HG03064 (cell line): ENCODE data around the gene PAN3.

Source experiments
- ATAC-seq: cut with Tn5 transposase; IDR thresholded peaks from one replicate; pipeline ENCODE4 v1.9.1; 2021; ENCODE audit warnings: low read depth; ENCODE audit not compliant: unreplicated experiment

PAN3 gene

DNA sequence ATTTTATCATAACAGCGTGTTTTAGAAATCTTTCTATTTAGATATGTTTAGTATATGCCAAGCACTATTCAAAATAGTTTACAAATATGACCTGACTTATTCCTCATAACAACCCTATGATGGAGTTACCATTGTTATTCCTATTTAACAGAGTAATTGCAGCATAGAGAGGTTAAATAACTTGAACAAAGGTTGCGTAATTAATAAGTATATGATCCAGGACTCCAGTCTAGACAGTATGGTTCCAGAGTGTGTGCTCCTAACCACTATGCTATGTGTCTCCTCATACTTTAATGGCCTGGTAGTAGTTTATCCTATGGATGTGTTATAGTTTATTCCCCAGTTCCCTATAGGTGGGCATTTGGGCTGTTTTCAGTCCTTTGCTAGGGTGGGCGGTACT is 145.3 kb downstream of the PAN3 start:
- no peak for ATAC-seq

DNA sequence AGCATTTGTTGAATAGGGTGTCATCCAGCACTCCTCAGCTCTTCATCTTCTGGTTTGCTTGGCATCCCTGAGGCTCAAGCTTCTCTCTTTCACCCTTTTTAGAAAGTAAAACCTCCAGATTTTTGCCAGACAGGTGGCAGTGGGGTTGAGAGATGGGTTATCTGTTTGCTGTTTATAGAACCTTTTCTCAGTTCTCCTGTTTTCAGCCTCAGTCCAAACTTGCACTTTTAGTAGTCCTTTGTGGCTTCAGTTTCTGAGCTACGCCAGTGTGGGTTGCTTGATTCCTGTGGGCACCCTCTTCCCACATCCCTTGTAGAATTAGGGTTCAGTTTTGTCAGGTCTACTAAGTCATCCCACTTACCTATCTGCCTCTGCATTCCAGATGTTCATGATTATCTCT is 147.9 kb downstream of the PAN3 start:
- ATAC-seq: no peak

DNA sequence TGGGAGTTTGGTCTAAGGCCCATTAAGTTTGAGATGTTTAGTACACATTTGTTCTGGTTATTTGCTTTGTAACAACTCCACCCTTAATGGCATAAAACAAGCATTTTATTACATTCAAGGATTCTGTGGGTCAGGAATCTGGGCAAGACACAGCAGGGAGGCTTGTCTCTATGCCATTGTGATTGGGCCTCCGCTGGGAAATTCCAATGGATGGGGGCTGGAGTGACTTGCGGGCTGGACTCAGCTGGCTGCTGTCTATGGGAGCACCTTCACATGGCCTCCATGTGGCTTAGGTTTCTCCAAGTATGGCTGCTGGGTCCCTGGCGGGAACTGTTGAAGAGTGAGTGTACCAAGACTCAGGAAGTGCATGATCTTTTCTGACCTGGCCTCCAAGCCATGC is 159.0 kb downstream of the PAN3 start:
- no peak for ATAC-seq

DNA sequence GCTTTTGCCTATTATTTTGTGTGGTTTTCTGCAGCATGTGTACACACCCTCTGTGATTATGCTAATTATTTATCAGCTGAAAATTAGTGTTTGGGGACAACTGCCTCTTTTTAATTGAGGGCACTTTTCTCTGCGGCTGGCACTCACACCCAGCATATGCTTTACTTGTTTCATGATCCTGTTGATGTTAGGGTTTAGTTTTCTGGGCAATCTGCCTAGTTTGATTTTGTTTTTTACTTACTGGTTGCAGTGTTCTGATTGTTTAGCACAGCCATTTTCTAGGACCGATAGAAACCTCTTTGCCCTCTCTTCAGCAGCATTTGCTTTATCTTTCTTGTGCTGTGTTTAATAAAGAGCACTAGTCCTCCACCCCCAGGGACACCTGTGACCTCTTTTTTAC is 161.6 kb downstream of the PAN3 start:
- no peak for ATAC-seq

DNA sequence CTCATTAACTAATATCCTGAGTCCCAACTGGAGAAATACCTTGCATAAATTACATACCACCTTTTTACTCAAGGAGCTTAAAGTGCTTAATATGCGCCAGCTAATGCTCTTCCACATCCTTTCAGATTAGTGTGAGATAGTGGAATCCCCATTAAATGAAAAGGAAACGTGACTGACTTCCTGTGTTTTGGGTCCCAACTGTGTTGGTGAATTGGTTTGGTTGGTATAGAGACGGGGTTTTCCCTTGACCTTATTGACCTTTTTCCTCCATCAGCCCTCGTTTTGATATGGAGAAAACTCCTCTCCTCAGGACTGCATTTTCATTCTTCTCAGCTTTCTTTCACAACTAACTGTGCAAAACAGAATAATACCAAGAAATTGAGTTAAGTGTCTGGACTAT is 163.5 kb downstream of the PAN3 start:
- ATAC-seq: no peak

DNA sequence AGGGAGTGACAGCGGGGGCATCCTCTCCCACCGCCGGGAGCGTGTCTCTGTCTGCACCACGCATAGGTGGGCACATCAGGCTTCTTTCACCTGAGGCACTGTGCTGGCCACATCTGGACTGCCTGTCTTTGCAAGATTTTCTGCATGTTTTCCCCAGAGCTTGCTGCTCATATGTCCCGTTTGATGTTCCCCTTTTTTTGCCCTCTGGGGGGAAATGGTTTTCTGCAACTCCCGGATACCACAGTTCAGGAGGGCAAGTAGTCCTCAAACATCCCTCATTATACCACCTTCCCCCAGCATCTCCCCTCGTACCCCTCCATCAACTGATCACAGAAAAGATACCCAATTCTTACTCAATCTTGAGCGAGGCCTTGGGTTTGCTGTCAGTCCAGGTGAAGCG is 168.0 kb downstream of the PAN3 start:
- ATAC-seq: no peak

DNA sequence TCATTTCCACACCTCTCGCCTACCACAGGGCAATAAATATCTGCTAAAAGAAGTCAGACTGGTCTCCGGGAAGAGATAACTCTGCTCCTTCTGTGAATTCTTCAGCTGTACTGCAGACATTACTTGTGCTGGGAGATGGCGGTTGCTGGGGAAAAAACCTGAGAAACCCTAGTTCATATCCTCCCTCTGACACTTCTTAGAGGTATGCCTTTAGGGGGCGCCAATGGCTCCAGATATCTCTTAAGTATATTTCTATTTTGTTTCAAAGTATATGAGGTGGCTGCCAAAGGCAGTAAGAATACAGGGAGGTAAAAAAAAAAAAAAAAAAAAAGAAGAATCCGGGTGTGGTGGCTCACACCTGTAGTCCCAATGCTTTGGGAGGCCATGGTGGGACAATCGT is 175.2 kb downstream of the PAN3 start:
- ATAC-seq: no peak

DNA sequence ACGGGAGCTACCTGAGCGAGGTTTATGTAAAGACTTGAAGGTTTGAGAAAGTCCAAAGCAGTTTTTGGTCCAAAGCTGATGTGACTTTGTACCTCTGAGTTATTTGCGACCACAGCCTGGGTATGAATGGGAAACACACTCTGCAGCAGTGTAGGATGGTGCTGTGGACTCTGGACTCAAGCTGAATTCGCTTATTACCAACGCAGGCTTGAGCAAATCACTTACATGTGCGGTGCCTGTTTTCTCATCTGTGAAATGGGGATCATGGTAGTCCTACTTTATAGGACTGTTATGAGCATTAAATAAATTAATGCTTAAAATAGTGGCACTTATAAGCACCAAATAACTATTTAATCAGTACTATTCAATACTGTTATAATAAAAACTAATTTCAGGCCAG is 176.5 kb downstream of the PAN3 start:
- ATAC-seq: no peak

DNA sequence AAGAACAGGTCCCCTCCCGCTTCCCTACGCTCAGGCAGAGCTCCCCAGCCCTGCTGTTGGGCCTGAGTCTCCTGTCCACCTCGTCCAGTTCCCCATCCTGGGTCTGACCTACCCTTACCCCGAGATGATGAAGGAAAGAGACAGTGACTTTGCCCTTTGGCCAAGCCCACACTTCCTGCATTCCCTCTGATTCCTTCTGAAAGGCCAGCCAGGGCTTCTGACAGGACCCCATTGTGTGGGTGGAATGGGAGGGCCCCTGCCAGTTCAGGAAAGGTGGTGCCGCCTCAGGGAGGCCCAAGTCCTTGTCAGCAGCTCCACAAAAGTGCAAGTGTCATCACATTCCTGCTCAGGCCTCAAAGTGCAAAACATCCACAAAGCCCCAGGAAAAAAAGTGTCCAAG is 177.8 kb downstream of the PAN3 start:
- no peak for ATAC-seq

DNA sequence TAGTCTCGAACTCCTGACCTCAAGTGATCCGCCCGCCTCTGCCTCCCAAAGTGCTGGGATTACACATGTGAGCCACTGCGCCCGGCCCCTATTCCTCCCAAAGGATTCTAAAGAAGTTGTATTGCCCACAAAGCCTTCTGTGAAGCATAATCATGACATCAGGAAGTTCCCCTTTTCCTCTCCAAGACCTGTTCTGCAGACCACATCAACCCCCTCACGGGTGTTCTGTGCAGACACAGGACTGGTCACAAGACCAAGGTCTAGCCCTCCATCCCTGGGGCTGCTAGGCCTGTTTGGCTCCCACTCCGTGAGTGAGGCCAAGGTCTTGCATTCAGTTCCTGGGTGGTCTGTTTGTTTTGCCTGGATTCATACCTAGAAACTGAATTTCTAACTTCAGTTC is 178.5 kb downstream of the PAN3 start:
- no peak for ATAC-seq

DNA sequence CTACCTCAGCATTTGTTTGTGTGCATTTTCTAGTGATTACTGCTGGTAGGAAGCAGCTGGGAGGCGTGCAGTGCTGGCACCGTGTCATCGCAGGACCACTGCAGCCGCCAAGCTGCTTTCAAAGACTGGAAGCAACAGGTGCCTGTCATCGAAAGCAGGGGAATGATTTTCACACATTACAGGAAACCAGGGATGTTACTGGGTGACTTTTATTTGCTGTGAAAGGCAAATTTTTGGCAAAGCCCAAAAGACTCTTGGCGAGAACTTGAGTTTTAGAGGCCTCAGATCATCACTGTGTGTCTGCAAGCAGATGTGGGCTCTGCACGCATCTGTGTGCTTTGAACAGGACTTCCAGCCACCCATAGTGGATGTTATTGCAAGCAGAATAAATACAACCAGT is 180.2 kb downstream of the PAN3 start:
- no peak for ATAC-seq

DNA sequence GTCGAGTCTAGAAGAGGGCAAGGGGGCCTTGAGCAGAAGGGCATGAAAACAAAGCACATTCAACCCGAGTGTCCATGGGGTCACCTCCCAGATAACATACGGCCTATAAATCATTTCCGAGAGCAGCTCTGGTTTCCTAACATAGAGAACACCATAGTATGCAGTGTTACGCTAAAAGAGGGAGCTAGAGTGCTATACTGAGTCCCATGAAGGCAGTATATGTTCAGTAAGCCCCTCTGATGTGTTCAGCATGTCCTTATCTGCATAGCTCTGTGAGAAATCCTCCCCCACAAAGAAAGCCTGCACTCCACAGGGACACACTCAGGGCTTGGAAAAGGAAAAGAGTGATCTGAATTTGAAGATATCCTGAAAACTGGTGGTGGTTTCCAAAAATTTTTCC is 181.2 kb downstream of the PAN3 start:
- no peak for ATAC-seq

DNA sequence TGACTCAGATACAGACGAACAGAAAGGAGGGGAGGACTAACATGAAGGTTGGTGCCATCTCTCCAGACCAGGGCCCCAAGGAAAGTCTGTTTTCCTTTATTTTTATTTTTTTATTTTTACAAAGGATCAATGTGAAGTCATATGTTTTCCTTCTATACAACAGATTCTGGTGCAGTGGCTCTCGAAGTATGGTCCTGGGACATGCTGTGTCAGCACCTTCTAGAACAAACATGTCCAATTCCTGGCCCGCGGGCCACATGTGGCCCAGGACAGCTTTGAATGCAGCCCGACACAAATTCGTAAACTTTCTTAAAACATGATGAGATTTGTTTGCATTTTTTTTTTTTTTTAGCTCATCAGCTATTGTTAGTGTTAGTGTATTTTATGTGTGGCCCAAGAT is 181.9 kb downstream of the PAN3 start:
- ATAC-seq: no peak

DNA sequence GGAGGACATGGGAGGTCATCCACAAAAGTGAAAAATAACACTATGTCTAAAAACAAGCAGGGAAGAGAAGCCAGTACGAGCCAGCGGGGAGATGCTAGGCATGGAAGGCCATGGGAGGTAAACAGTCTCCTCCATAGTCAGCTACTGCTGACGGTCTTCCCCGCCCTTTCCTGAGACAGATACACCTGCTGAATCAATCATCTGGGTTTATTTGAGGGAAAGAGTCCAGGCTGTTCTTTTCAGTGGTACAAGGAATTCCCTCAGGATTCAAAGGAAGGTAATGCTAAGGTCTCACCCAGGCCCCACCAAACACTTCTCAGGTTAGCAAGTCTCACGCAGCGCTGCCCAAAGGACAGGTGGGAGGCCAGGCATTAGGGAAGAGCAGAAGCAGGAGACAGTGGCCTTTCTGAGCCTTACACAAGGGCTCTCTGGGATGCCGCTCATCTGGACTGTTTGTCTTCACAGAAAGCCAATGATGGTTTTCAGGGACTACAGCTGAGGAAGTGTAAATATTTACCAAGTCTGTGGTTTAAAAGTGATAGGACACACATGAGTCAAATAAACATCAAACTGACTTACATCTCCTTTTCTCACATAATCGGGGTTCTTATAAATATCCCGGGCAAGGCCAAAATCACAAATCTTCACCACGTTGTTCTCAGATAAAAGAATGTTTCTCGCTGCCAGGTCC is 182.7 kb downstream of the PAN3 start:
- ATAC-seq: no peak

DNA sequence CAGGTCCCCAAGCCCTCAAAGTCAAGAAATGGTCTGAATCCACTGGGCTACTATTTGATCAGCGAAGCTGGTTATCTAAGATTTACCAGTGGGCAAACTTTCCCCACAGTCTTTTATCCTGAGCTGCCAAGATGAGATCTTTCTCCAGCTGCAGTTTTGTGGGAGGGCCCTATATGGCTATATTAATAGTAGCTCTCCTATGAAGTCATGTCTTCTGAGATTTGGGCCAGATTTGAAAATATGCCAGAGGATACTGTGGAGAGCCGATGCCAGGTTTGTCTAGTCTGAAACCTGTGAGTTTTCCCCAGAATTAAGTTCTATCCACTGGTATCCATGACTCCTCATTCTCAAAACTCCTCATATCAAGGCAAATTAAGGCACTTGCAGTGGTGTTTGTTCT is 183.4 kb downstream of the PAN3 start:
- no peak for ATAC-seq

DNA sequence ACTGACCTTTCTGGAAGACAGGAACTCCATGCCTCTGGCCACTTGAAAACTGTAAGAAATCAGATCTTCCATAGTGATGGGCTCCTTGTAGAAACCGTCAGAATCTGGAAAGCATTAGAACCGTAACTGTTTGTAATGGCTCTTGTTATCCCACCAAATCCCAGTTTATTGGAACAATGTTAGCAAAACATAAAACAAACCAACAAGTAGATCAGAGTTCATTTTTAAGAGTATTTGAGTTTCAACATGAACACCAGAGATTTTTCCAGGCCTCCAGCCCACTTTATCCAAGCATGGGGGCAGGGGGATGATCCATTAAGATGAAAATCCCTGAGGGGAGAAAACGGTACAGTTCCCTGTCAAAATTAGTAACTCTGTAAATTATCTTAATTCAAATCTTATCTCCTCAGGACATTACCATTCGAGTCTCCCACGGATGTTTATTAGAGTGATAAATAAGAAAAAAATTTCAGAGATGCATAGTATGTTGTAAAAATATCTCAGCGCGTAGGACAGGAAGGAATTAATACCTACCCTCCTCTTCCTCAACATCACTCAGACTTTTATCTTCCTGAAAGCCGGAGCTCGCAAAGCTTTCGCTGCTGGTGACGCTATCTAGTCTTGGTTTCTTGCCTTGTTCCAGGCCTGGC is 184.0 kb downstream of the PAN3 start:
- ATAC-seq: no peak

DNA sequence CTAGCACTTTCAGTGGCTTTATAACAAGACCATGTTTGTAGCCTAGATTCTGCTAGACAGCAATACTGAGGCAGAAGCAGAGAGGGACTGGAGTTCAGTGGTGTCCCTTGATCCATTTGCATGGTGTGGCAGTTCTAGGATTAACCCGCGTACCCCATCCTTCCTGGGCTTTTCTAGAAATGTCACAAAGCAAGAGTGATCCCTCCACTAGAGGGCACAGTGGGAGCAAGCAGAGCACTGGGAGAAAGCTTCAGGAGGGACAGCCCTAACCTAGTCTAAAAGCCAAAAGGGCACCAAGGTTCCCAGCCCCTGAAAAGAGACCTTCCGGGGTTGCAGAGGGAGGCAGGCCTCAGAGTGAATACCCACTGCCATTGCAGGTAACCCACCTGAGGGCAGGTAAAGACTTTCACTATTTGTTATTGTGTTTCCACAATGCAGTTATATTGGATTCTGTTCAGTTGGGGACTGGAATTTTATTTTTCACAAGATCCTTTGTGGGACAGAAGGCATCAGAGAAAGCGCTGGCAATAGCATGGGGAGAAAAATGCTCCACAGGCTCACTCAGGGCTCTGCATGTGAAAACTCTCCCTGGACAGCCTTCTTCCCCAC is 185.9 kb downstream of the PAN3 start:
- peak; percentile 75 for ATAC-seq

DNA sequence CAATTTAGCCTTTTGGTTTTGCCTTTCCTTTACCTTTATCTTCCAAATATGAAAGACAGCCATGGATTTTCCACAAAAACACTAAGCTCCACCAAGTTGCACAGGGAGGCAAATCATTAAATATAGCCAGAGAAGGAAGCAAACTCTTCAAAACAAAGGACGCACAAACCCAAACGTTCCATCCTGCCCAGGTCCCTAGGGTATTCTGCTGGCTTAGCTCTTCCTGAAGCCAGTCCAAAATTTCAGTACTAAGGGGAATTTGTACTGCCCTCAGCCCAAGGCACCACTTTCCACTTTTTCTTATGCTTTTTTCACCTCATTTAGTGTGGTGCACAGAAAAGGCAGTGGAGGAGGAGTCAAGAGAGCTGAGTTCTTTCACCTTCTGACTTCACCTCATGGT is 186.7 kb downstream of the PAN3 start:
- no peak for ATAC-seq

DNA sequence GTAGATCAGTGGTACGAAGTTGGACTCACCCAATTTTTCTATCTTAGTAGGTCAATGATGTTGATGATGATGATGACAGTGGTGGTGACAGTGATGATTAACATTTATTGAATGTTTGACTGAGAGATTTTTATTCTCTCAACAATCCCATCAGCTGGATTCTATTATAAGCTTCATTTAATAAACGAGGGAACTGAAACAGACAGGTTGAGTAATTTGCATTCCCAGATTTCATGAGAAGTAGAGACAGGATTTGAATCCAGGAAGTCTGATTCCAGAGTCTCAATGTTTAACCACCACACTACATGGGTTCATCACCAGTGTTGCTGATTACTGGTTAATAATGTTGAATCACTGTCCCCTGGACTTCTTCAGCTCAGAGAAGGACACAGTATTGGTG is 187.7 kb downstream of the PAN3 start:
- ATAC-seq: no peak

DNA sequence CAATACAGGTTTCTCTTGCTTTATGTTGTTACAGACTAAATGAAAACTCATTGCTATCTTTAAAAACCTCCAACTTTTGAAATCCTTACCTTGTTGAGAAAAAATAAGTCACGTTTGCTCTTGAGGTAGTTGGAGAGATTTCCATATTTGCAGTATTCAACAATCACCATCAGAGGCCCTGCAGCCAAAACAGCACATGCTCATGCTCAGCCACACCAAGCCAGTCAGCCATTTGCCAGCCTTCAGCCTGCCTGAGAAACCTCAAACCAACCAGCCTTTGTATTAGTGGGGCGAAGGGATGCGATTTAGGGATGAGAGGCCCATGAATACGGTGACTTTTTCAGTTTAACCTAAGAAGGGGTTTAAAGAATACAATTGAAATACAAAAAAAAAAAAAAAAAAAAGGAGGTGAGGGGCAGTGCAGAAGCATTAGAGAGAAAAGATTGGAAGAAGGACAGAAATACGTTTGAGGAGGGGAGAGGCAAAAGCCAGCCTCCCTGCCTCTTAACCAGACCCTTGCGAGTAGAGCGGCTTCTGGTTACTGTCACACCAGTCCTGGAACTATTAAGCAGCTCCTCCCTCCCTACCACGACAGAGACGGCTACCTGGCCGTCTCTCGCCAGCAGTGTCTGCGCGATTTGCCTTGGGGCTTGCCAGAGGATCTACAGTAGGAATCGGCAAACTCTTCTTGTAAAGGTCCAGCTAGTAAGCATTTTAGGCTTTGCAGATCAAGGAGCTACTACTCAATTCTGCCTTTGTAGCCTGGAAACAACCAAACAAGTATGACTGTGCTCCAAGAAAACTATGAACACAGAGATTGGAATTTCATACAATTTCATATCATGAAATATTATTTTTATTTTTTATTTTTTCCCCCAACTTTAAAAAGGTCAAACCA is 189.3 kb downstream of the PAN3 start:
- ATAC-seq: no peak

DNA sequence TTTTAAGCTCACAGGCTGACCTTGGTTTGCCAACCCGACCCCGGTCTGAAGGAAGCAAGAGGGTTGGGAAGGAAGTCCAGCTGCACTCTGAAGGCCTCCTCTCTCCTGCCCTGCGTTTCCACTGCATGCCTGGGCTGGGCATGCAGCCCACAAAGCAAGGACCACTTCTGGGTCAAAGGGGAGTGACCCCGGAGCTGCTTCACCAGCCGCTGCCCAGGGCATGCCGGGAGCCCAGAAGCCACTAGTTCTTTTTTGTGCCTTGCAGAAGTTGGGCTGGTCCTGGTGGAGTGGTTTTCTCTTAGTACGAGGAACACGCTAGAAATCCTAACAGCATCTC is 189.9 kb downstream of the PAN3 start:
- ATAC-seq: no peak
